Liver (tissue), 9 donors: ENCODE measurements around the gene OR10A3. TPM values are rescaled to one million over a fixed set of nuclear protein-coding genes. Genes with fewer than 3 reads are reported as not detected.

ENCODE experiments used
- DNase-seq: peaks from one replicate; pipeline ENCODE4 v3.0.0-alpha.2; 2017; ENCODE audit warnings: low spot score
- H3K27ac ChIP-seq, 2 donors: one replicate each; pipeline ENCODE4 v1.7.0; 2013; ENCODE audit warnings: inconsistent platforms in 2 of 2, low read length in 2 of 2, control low read depth in 1 of 2, low read depth in 1 of 2, mild to moderate bottlenecking in 1 of 2
- H3K27me3 ChIP-seq, 4 donors: one replicate each; pipeline versions ENCODE4 v1.6.1 to v1.7.0; 2013; ENCODE audit warnings: low read length in 3 of 4, inconsistent platforms in 1 of 4, mild to moderate bottlenecking in 1 of 4, moderate library complexity in 1 of 4; ENCODE audit not compliant: control insufficient read depth in 4 of 4, insufficient read depth in 4 of 4
- H3K36me3 ChIP-seq, 4 donors: one replicate each; pipeline versions ENCODE4 v1.6.1 to v1.7.0; 2013; ENCODE audit warnings: low read length in 3 of 4, mild to moderate bottlenecking in 3 of 4, low read depth in 1 of 4, moderate library complexity in 1 of 4; ENCODE audit not compliant: control insufficient read depth in 4 of 4, insufficient read depth in 3 of 4
- H3K4me1 ChIP-seq, 4 donors: one replicate each; pipeline versions ENCODE4 v1.6.1 to v1.7.0; 2013; ENCODE audit warnings: low read length in 3 of 4, mild to moderate bottlenecking in 3 of 4, moderate library complexity in 1 of 4; ENCODE audit not compliant: control insufficient read depth in 4 of 4, insufficient read depth in 4 of 4
- H3K4me3 ChIP-seq, 3 donors: one replicate each; pipeline versions ENCODE4 v1.6.1 to v1.7.0; 2013; ENCODE audit warnings: low read length in 3 of 3, control low read depth in 1 of 3, low read depth in 1 of 3, mild to moderate bottlenecking in 1 of 3
- H3K9ac ChIP-seq, 2 donors: one replicate each; pipeline ENCODE4 v1.7.0; 2013; ENCODE audit warnings: low read length in 2 of 2, mild to moderate bottlenecking in 2 of 2, moderate library complexity in 2 of 2, control low read depth in 1 of 2, low read depth in 1 of 2
- H3K9me3 ChIP-seq, 4 donors: one replicate each; pipeline versions ENCODE4 v1.6.1 to v1.7.0; 2013; ENCODE audit warnings: low read length in 3 of 4; ENCODE audit not compliant: control insufficient read depth in 4 of 4
- EGR1 ChIP-seq, 2 donors: IDR thresholded peaks; 2 replicates each; pipeline ENCODE4 v1.6.1; 2016 to 2018; ENCODE audit warnings: antibody characterized with exemption in 2 of 2, low read depth in 2 of 2
- FOXA1 ChIP-seq: IDR thresholded peaks from 2 replicates; pipeline ENCODE4 v1.6.1; 2016; ENCODE audit warnings: antibody characterized with exemption
- FOXA2 ChIP-seq: IDR thresholded peaks from 2 replicates; pipeline ENCODE4 v1.6.1; 2016; ENCODE audit warnings: antibody characterized with exemption
- GABPA ChIP-seq, 2 donors: IDR thresholded peaks in 1 of 2; conservative IDR thresholded peaks in 1 of 2; 2 replicates each; pipeline ENCODE4 v1.6.1; 2016; ENCODE audit warnings: antibody characterized with exemption in 2 of 2, mild to moderate bottlenecking in 1 of 2, moderate library complexity in 1 of 2
- HNF4A ChIP-seq, 2 donors: conservative IDR thresholded peaks; 2 replicates each; pipeline ENCODE4 v1.6.1; 2016; ENCODE audit warnings: antibody characterized with exemption in 2 of 2, mild to moderate bottlenecking in 2 of 2
- HNF4G ChIP-seq: IDR thresholded peaks from 2 replicates; pipeline ENCODE4 v1.6.1; 2016; ENCODE audit warnings: antibody characterized with exemption
- JUND ChIP-seq, 2 donors: IDR thresholded peaks; 2 replicates each; pipeline ENCODE4 v1.6.1; 2016; ENCODE audit warnings: antibody characterized with exemption in 2 of 2
- RAD21 ChIP-seq, 2 donors: IDR thresholded peaks; 2 replicates each; pipeline ENCODE4 v1.6.1; 2016; ENCODE audit warnings: antibody characterized with exemption in 2 of 2, mild to moderate bottlenecking in 2 of 2
- SP1 ChIP-seq: IDR thresholded peaks from 2 replicates; pipeline ENCODE4 v1.6.1; 2018; ENCODE audit warnings: antibody characterized with exemption, mild to moderate bottlenecking
- TAF1 ChIP-seq: conservative IDR thresholded peaks from 2 replicates; pipeline ENCODE4 v1.6.1; 2016; ENCODE audit warnings: antibody characterized with exemption, mild to moderate bottlenecking
- WGBS: extraction: QIAGEN DNeasy Blood & Tissue Kit; methylation state at CpG from one replicate; pipeline ENCODE4 v1.1.7; 2013; 5-methylcytosine and 5-hydroxymethylcytosine counted together
- polyA plus RNA-seq, 2 donors: library from polyadenylated mRNA; stranded (reverse) in 1 of 2; unstranded in 1 of 2; fragments of 200-250 nt in 1 of 2; fragments of >200 nt in 1 of 2; fragmentation: Nextera tagmentation in 1 of 2; extraction: Ambion mirVana in 1 of 2; gene quantifications; one replicate each; pipeline versions ENCODE4 v1.2.1 to v1.2.3, GENCODE V29; 2013 to 2015
- total RNA-seq, 2 donors: library from RNA; depleted of rRNA; stranded (reverse); fragments of >200 nt; gene quantifications; one replicate each; pipeline ENCODE4 v1.2.3, GENCODE V29; 2014
- TF ChIP-seq, protein P1 (sequence below): fragments of 150-350 bp; IDR thresholded peaks from 2 replicates; pipeline ENCODE4 v1.5.1; 2017; ENCODE audit warnings: improper control_type of control experiment, low read depth, low read length; ENCODE audit not compliant: missing input control
- TF ChIP-seq, protein P2 (sequence below): IDR thresholded peaks from 2 replicates; pipeline ENCODE4 v1.6.1; 2016; ENCODE audit warnings: antibody characterized with exemption
- TF ChIP-seq, protein P3 (sequence below): IDR thresholded peaks from 2 replicates; pipeline ENCODE4 v1.6.1; 2016; ENCODE audit warnings: antibody characterized with exemption
- TF ChIP-seq, protein P4 (sequence below): IDR thresholded peaks from 2 replicates; pipeline ENCODE4 v1.6.1; 2016; ENCODE audit warnings: antibody characterized with exemption, mild to moderate bottlenecking
- donor health status: healthy.
- donor health status: healthy.
- donor health status: healthy.
- donor health status: healthy.
- donor health status: healthy.

OR10A3 gene
- total and polyA plus RNA-seq, 4 donors: not detected

DNA sequence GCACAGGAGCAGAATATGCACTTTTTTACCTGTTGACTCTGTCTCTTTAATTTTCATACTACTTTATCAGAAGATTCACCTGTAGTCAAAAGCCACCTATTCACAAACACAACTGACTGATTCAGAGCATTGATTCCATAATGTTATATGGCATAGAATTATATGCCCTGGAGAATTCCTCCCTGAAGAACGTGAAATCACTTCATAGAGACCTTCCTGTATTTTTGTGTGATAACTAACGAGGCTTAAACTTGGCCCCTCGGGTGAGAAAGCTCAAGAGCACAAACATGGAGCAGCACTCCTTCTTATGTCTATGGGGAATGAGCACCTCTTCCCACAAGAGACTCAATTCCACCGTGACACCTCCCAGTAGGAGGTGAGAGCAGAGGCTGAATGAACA is 10.3 kb downstream of the OR10A3 start, which contains the start of gene OR10A6 (continued):
- TF ChIP-seq, protein P1, sequence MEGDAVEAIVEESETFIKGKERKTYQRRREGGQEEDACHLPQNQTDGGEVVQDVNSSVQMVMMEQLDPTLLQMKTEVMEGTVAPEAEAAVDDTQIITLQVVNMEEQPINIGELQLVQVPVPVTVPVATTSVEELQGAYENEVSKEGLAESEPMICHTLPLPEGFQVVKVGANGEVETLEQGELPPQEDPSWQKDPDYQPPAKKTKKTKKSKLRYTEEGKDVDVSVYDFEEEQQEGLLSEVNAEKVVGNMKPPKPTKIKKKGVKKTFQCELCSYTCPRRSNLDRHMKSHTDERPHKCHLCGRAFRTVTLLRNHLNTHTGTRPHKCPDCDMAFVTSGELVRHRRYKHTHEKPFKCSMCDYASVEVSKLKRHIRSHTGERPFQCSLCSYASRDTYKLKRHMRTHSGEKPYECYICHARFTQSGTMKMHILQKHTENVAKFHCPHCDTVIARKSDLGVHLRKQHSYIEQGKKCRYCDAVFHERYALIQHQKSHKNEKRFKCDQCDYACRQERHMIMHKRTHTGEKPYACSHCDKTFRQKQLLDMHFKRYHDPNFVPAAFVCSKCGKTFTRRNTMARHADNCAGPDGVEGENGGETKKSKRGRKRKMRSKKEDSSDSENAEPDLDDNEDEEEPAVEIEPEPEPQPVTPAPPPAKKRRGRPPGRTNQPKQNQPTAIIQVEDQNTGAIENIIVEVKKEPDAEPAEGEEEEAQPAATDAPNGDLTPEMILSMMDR: no peak
- TF ChIP-seq SP1: no peak

DNA sequence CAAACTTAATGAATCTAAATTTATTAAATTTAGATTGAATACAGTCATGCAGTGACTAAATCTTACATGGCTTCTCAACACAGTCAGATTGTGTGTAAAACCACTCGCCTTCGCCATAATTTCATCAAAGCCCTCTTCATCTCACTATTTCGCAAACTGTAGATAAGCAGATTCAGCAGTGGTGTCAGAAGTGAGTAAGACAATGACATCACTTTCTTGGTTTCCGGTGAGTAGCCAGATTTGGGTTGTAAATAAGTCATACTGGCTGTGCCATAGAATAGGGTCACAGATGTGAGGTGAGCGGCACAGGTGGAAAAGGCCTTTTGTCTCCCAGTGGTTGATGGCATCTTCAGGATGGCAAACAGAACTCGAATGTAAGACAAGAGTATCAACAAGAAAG is 13.9 kb downstream of the OR10A3 start:
- TF ChIP-seq EGR1 (IDR thresholded peaks at IDR 0.05; ENCODE audit: low read depth in 2 of 2) (no peak), GABPA (IDR thresholded peaks at IDR 0.05 in 1 of 2, conservative IDR thresholded peaks at IDR 0.05 in 1 of 2) (no peak), JUND (IDR thresholded peaks at IDR 0.05) (no peak), HNF4G (no peak), TAF1 (no peak), FOXA1 (no peak), RAD21 (IDR thresholded peaks at IDR 0.05) (no peak), FOXA2 (no peak), HNF4A (conservative IDR thresholded peaks at IDR 0.05) (no peak)
- TF ChIP-seq, protein P2, sequence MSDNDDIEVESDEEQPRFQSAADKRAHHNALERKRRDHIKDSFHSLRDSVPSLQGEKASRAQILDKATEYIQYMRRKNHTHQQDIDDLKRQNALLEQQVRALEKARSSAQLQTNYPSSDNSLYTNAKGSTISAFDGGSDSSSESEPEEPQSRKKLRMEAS: no peak
- TF ChIP-seq, protein P3, sequence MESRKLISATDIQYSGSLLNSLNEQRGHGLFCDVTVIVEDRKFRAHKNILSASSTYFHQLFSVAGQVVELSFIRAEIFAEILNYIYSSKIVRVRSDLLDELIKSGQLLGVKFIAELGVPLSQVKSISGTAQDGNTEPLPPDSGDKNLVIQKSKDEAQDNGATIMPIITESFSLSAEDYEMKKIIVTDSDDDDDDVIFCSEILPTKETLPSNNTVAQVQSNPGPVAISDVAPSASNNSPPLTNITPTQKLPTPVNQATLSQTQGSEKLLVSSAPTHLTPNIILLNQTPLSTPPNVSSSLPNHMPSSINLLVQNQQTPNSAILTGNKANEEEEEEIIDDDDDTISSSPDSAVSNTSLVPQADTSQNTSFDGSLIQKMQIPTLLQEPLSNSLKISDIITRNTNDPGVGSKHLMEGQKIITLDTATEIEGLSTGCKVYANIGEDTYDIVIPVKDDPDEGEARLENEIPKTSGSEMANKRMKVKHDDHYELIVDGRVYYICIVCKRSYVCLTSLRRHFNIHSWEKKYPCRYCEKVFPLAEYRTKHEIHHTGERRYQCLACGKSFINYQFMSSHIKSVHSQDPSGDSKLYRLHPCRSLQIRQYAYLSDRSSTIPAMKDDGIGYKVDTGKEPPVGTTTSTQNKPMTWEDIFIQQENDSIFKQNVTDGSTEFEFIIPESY: no peak
- Histone ChIP-seq H3K27me3 (peaks cover 0 to 3% (median 0%) of the 10 kb centered on the region in 4 donors), H3K36me3 (no peaks in the 10 kb centered on the region), H3K27ac (no peak overlapping the region), H3K4me3 (no peak overlapping the region), H3K9me3 (peaks cover 0 to 10% (median 3%) of the 10 kb centered on the region in 4 donors), H3K9ac (no peak overlapping the region), H3K4me1 (no peaks in the 10 kb centered on the region)
- no peak for DNase-seq
- 86% methylated on average over 6 of the region's 6 CpGs for WGBS

DNA sequence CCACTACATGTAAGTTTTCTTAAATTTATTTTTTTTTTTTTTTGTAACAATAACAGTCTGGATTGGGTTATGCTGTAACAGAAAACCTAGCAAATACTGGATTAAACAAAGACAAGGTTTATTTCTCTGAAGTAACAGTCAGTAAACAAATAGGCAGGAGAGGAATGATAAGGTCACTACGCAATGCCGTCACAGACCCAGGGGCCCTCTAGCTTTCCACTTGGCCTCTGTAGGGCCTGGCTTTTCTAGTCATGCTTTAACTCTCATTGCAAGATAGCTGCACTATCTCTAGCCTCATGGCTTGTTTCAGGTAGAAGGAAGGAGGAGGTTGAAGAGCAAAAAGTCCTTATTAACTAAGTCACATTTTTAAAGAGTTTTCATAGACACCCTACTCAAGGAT is 17.0 kb downstream of the OR10A3 start:
- no peaks in the 10 kb centered on the region for H3K4me1 ChIP-seq
- DNase-seq: no peak

More for the DNA sequence above, 17.0 kb downstream of the OR10A3 start:
- Histone ChIP-seq H3K4me3 (no peak overlapping the region), H3K9ac (no peak overlapping the region), H3K36me3 (no peaks in the 10 kb centered on the region), H3K27ac (no peak overlapping the region), H3K27me3 (no peaks in the 10 kb centered on the region), H3K9me3 (peaks cover 0 to 7% (median 3%) of the 10 kb centered on the region in 4 donors)
- WGBS: 42% methylated on average over 2 of the region's 2 CpGs
- TF ChIP-seq, protein P4, sequence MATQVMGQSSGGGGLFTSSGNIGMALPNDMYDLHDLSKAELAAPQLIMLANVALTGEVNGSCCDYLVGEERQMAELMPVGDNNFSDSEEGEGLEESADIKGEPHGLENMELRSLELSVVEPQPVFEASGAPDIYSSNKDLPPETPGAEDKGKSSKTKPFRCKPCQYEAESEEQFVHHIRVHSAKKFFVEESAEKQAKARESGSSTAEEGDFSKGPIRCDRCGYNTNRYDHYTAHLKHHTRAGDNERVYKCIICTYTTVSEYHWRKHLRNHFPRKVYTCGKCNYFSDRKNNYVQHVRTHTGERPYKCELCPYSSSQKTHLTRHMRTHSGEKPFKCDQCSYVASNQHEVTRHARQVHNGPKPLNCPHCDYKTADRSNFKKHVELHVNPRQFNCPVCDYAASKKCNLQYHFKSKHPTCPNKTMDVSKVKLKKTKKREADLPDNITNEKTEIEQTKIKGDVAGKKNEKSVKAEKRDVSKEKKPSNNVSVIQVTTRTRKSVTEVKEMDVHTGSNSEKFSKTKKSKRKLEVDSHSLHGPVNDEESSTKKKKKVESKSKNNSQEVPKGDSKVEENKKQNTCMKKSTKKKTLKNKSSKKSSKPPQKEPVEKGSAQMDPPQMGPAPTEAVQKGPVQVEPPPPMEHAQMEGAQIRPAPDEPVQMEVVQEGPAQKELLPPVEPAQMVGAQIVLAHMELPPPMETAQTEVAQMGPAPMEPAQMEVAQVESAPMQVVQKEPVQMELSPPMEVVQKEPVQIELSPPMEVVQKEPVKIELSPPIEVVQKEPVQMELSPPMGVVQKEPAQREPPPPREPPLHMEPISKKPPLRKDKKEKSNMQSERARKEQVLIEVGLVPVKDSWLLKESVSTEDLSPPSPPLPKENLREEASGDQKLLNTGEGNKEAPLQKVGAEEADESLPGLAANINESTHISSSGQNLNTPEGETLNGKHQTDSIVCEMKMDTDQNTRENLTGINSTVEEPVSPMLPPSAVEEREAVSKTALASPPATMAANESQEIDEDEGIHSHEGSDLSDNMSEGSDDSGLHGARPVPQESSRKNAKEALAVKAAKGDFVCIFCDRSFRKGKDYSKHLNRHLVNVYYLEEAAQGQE: no peak
